8988T (cell line): ENCODE results near the gene NFKBIA.
A peak's percentile ranks its signal among the peaks of the same experiment; 100 is the strongest.
"Not testable (repeated sequence)": the region's sequence is repeated elsewhere in the genome, so short reads cannot be mapped to it uniquely, and the experiment has no call there.

Source experiments
- DNase-seq: peaks from one replicate; pipeline ENCODE4 v3.0.0; 2011

The NFKBIA gene

GRCh38 chr14:35388656-35389314, 15.8 kb downstream of the NFKBIA start:
- no peak for DNase-seq

GRCh38 chr14:35387713-35388579, 16.6 kb downstream of the NFKBIA start:
- no peak for DNase-seq

GRCh38 chr14:35387219-35387618, 17.3 kb downstream of the NFKBIA start:
- DNase-seq, result no peak

GRCh38 chr14:35386673-35387125, 17.9 kb downstream of the NFKBIA start:
- no peak for DNase-seq

GRCh38 chr14:35385042-35385839, 19.3 kb downstream of the NFKBIA start:
- DNase-seq, result no peak

- DNase-seq, result no peak
These were observed 20.0 kb downstream of the NFKBIA start for GRCh38 chr14:35384455-35385041.

GRCh38 chr14:35383569-35384454, 20.7 kb downstream of the NFKBIA start:
- DNase-seq, result no peak

- no peak for DNase-seq
These were observed 23.8 kb downstream of the NFKBIA start for GRCh38 chr14:35380794-35381193.

- DNase-seq, result not testable (repeated sequence)
These were observed 25.2 kb downstream of the NFKBIA start for GRCh38 chr14:35379234-35379933.

GRCh38 chr14:35378425-35379233, 25.9 kb downstream of the NFKBIA start:
- DNase-seq, result no peak

- DNase-seq, result no peak
These were observed 29.0 kb downstream of the NFKBIA start for GRCh38 chr14:35375558-35376025.

GRCh38 chr14:35374263-35374712, 30.3 kb downstream of the NFKBIA start:
- no peak for DNase-seq

GRCh38 chr14:35373208-35373607, 31.3 kb downstream of the NFKBIA start:
- DNase-seq, result not testable (repeated sequence)

GRCh38 chr14:35370969-35371368, 33.6 kb downstream of the NFKBIA start:
- DNase-seq, result no peak

GRCh38 chr14:35369701-35370191, 34.8 kb downstream of the NFKBIA start:
- peak; percentile 66 for DNase-seq

- no peak for DNase-seq
These were observed 35.8 kb downstream of the NFKBIA start for GRCh38 chr14:35368583-35369392.

GRCh38 chr14:35368139-35368460, 36.4 kb downstream of the NFKBIA start:
- no peak for DNase-seq

GRCh38 chr14:35367056-35367372, 37.5 kb downstream of the NFKBIA start:
- DNase-seq, result no peak

GRCh38 chr14:35366521-35366976, 38.0 kb downstream of the NFKBIA start:
- no peak for DNase-seq
